Upper lobe of left lung (tissue), 6 donors: ENCODE measurements around the gene VAMP3. TPM values are rescaled to one million over a fixed set of nuclear protein-coding genes. Genes with fewer than 3 reads are reported as not detected.

ENCODE experiments used
- ATAC-seq, 2 donors: fragments of 200-7000 bp; cut with Tn5 transposase; one replicate each; pipeline ENCODE4 v1.9.1; 2022; ENCODE audit warnings: mild to moderate bottlenecking in 2 of 2, moderate library complexity in 2 of 2; ENCODE audit not compliant: low FRiP score in 2 of 2
- DNase-seq, 2 donors: peaks; one replicate each; pipeline ENCODE4 v3.0.0-alpha.2; 2019 to 2020
- H3K27ac ChIP-seq, 4 donors: fragments of 200-600 bp; sonication (generic); one replicate each; pipeline ENCODE4 v1.5.1; 2016 to 2019
- H3K27me3 ChIP-seq, 4 donors: fragments of 200-600 bp; sonication (generic); one replicate each; pipeline ENCODE4 v1.5.1; 2017 to 2019
- H3K36me3 ChIP-seq, 4 donors: fragments of 200-600 bp; sonication (generic); one replicate each; pipeline ENCODE4 v1.5.1; 2016 to 2019
- H3K4me1 ChIP-seq, 4 donors: fragments of 200-600 bp; sonication (generic); one replicate each; pipeline ENCODE4 v1.5.1; 2018 to 2019
- H3K4me3 ChIP-seq, 4 donors: fragments of 200-600 bp; sonication (generic); one replicate each; pipeline ENCODE4 v1.5.1; 2017 to 2019; ENCODE audit warnings: mild to moderate bottlenecking in 2 of 4, moderate library complexity in 1 of 4
- H3K9me3 ChIP-seq, 4 donors: fragments of 200-600 bp; sonication (generic); one replicate each; pipeline ENCODE4 v1.5.1; 2018 to 2019
- CTCF ChIP-seq, 6 experiments: fragments of 450-650 bp in 4 of 6; fragments of 200-600 bp in 2 of 6; sonication (generic) in 2 of 6; IDR thresholded peaks; one replicate each; pipeline ENCODE4 v1.5.1; 2016 to 2019; ENCODE audit warnings: antibody characterized with exemption in 6 of 6
- EP300 ChIP-seq, 4 donors: sonication (generic); formaldehyde crosslinking; IDR thresholded peaks; one replicate each; pipeline ENCODE4 v1.5.1; 2017; ENCODE audit warnings: antibody characterized with exemption in 4 of 4, control low read depth in 2 of 4
- POLR2A ChIP-seq, 4 donors: fragments of 450-650 bp; IDR thresholded peaks; one replicate each; pipeline ENCODE4 v1.5.1; 2016 to 2017; ENCODE audit warnings: antibody characterized with exemption in 4 of 4, mild to moderate bottlenecking in 2 of 4
- POLR2AphosphoS5 ChIP-seq, 2 donors: sonication (generic); formaldehyde crosslinking; IDR thresholded peaks; one replicate each; pipeline ENCODE4 v1.5.1; 2017; ENCODE audit warnings: antibody characterized with exemption in 2 of 2
- WGBS, 2 donors: methylation state at CpG; one replicate each; pipeline ENCODE4 v1.1.5; 2017 to 2018; 5-methylcytosine and 5-hydroxymethylcytosine counted together
- total RNA-seq, 6 donors: library from RNA; depleted of rRNA in 4 of 6; stranded (reverse); fragments of >200 nt in 4 of 6; gene quantifications; one replicate each; pipeline versions ENCODE4 v1.1.0 to v1.2.1, GENCODE V29; 2016 to 2021
- donor health status: DM: no; HTN: no; CAD: no; lungs with moderate emphysema.
- donor health status: DM: no; HTN: yes; CAD: no; lungs with severe emphysema.

VAMP3 gene
- total RNA-seq, 6 donors from 2014 or later: 41.9 to 134 (median 114) TPM

- peak in 1 of 2 donors; percentile 62 for DNase-seq
These were observed 43.2 kb upstream of the VAMP3 start for GRCh38 chr1:7727809-7728471.

GRCh38 chr1:7729761-7730160 lies 41.3 kb upstream of the VAMP3 start:
- Histone ChIP-seq H3K36me3 (peaks cover 0 to 7% (median 0%) of the 10 kb centered on the region in 4 donors), H3K4me1 (peaks cover 5 to 8% (median 7%) of the 10 kb centered on the region in 4 donors), H3K27ac (no peak overlapping the region), H3K27me3 (no peaks in the 10 kb centered on the region), H3K9me3 (no peaks in the 10 kb centered on the region), H3K4me3 (no peak overlapping the region)
- TF ChIP-seq EP300 (IDR thresholded peaks at IDR 0.05): no peak
- no peak for TF ChIP-seq POLR2AphosphoS5 (IDR thresholded peaks at IDR 0.05)
- TF ChIP-seq POLR2A (IDR thresholded peaks at IDR 0.05): no peak
- no peak for ATAC-seq
- DNase-seq: no peak
- 97 to 98% methylated on average over 5 of the region's 5 CpGs for WGBS, 2 donors

More at GRCh38 chr1:7727809-7728471, 43.2 kb upstream of the VAMP3 start:
- no peak overlapping the region for H3K27ac ChIP-seq
- H3K36me3 ChIP-seq: no peaks in the 10 kb centered on the region
- TF ChIP-seq POLR2AphosphoS5 (IDR thresholded peaks at IDR 0.05): no peak
- TF ChIP-seq POLR2A (IDR thresholded peaks at IDR 0.05): no peak
- no peak for TF ChIP-seq EP300 (IDR thresholded peaks at IDR 0.05)
- TF ChIP-seq CTCF (IDR thresholded peaks at IDR 0.05): no peak
- no peak overlapping the region for H3K4me3 ChIP-seq
- no peaks in the 10 kb centered on the region for H3K9me3 ChIP-seq
- peak in 1 of 2 donors; percentile 48 for ATAC-seq
- H3K4me1 ChIP-seq: peaks cover 5 to 8% (median 7%) of the 10 kb centered on the region in 4 donors
- H3K27me3 ChIP-seq: peaks cover 0 to 1% (median 0%) of the 10 kb centered on the region in 4 donors
- WGBS, 2 donors: 84 to 85% methylated on average over 7 to 14 of the region's 14 CpGs

GRCh38 chr1:7732331-7732730 lies 38.8 kb upstream of the VAMP3 start:
- WGBS, 2 donors: 91 to 93% methylated on average over 19 of the region's 19 CpGs
- H3K4me3 ChIP-seq: no peak overlapping the region
- no peaks in the 10 kb centered on the region for H3K27me3 ChIP-seq
- no peak overlapping the region for H3K27ac ChIP-seq
- no peaks in the 10 kb centered on the region for H3K9me3 ChIP-seq
- H3K4me1 ChIP-seq: no peaks in the 10 kb centered on the region
- DNase-seq (peak in 1 of 2 donors; percentile 65), ATAC-seq (no peak)
- H3K36me3 ChIP-seq: peaks cover 0 to 20% (median 6%) of the 10 kb centered on the region in 4 donors
- no peak for TF ChIP-seq EP300 (IDR thresholded peaks at IDR 0.05)
- no peak for TF ChIP-seq POLR2A (IDR thresholded peaks at IDR 0.05)

GRCh38 chr1:7733276-7733675 lies 37.8 kb upstream of the VAMP3 start:
- H3K4me3 ChIP-seq: no peak overlapping the region
- TF ChIP-seq POLR2AphosphoS5 (IDR thresholded peaks at IDR 0.05) (no peak), EP300 (IDR thresholded peaks at IDR 0.05) (no peak), POLR2A (IDR thresholded peaks at IDR 0.05) (no peak), CTCF (IDR thresholded peaks at IDR 0.05) (no peak)
- H3K9me3 ChIP-seq: no peaks in the 10 kb centered on the region
- ATAC-seq (no peak), DNase-seq (no peak)
- peaks cover 0 to 28% (median 7%) of the 10 kb centered on the region in 4 donors for H3K36me3 ChIP-seq
- H3K4me1 ChIP-seq: no peaks in the 10 kb centered on the region
- no peak overlapping the region for H3K27ac ChIP-seq
- no peaks in the 10 kb centered on the region for H3K27me3 ChIP-seq
- WGBS, 2 donors: 63 to 65% methylated on average over 2 of the region's 2 CpGs

- DNase-seq (no peak), ATAC-seq (peak in 1 of 2 donors; percentile 43)
- no peak overlapping the region for H3K27ac ChIP-seq
- peaks cover 0 to 39% (median 7%) of the 10 kb centered on the region in 4 donors for H3K36me3 ChIP-seq
- 62 to 64% methylated on average over 6 of the region's 6 CpGs for WGBS, 2 donors
- H3K9me3 ChIP-seq: no peaks in the 10 kb centered on the region
- H3K4me1 ChIP-seq: no peaks in the 10 kb centered on the region
- no peak for TF ChIP-seq CTCF (IDR thresholded peaks at IDR 0.05)
- no peak for TF ChIP-seq POLR2A (IDR thresholded peaks at IDR 0.05)
- no peak for TF ChIP-seq EP300 (IDR thresholded peaks at IDR 0.05)
- TF ChIP-seq POLR2AphosphoS5 (IDR thresholded peaks at IDR 0.05): no peak
- no peak overlapping the region for H3K4me3 ChIP-seq
- H3K27me3 ChIP-seq: no peaks in the 10 kb centered on the region
These were observed 33.1 kb upstream of the VAMP3 start for GRCh38 chr1:7738044-7738443.

GRCh38 chr1:7743346-7743745 lies 27.8 kb upstream of the VAMP3 start:
- WGBS, 2 donors: 86 to 93% methylated on average over 6 of the region's 6 CpGs
- H3K4me1 ChIP-seq: no peaks in the 10 kb centered on the region
- no peaks in the 10 kb centered on the region for H3K9me3 ChIP-seq
- H3K36me3 ChIP-seq: peaks cover 0 to 24% (median 0%) of the 10 kb centered on the region in 4 donors
- no peak overlapping the region for H3K4me3 ChIP-seq
- no peak for TF ChIP-seq EP300 (IDR thresholded peaks at IDR 0.05)
- no peak for TF ChIP-seq POLR2A (IDR thresholded peaks at IDR 0.05)
- no peak overlapping the region for H3K27ac ChIP-seq
- no peak for DNase-seq
- no peaks in the 10 kb centered on the region for H3K27me3 ChIP-seq
- ATAC-seq: no peak
